ENCODE results near the gene UGCG. TPM values are rescaled to one million over a fixed set of nuclear protein-coding genes. Genes with fewer than 3 reads are reported as not detected.
A peak's percentile ranks its signal among the peaks of the same experiment; 100 is the strongest.
"Not testable (repeated sequence)": the region's sequence is repeated elsewhere in the genome, so short reads cannot be mapped to it uniquely, and the experiment has no call there.

The UGCG gene
- total and polyA plus RNA-seq, 8 donors: 9.4 to 29.9 (median 13.7) TPM

- Histone ChIP-seq H3K4me3 (no peak overlapping the region), H3K27ac (peak overlapping the region in 1 of 4 donors; percentile 65), H3K36me3 (no peaks in the 10 kb centered on the region), H3K9me3 (no peaks in the 10 kb centered on the region), H3K27me3 (no peaks in the 10 kb centered on the region), H3K4me1 (peaks cover 0 to 37% (median 9%) of the 10 kb centered on the region in 3 donors)
- intact Hi-C loops (cut with DNase I): no loop called here
- no peak for TF ChIP-seq CTCF (IDR thresholded peaks at IDR 0.05)
- WGBS, 2 donors: 21 to 48% methylated on average over 3 of the region's 3 CpGs
- peak; percentile 35 to 67 (median 47) for ATAC-seq
- DNase-seq: no peak
- no peak for FAIRE-seq
Observed at GRCh38 chr9:111957856-111958631, 61.4 kb downstream of the UGCG start.

- Histone ChIP-seq H3K27me3 (no peaks in the 10 kb centered on the region), H3K27ac (peak overlapping the region in 1 of 4 donors; percentile 74), H3K9me3 (no peaks in the 10 kb centered on the region), H3K4me3 (no peak overlapping the region), H3K4me1 (peaks cover 0 to 38% (median 9%) of the 10 kb centered on the region in 3 donors), H3K36me3 (no peaks in the 10 kb centered on the region)
- intact Hi-C loops (cut with DNase I): no loop called here
- peak in 3 of 6 donors; percentile 39 to 44 (median 42) for DNase-seq
- no peak for TF ChIP-seq CTCF (IDR thresholded peaks at IDR 0.05)
- FAIRE-seq: no peak
- peak; percentile 49 to 69 (median 62) for ATAC-seq
- 67 to 69% methylated on average over 7 of the region's 7 CpGs for WGBS, 2 donors
Observed at GRCh38 chr9:111959468-111960359, 63.1 kb downstream of the UGCG start.

GRCh38 chr9:111960485-111960884, 63.9 kb downstream of the UGCG start:
- H3K36me3 ChIP-seq; ATAC-seq; H3K4me3 ChIP-seq; H3K27me3 ChIP-seq; H3K9me3 ChIP-seq; intact Hi-C loops (cut with DNase I); DNase-seq; FAIRE-seq: not testable (repeated sequence)
- Histone ChIP-seq H3K27ac (peak overlapping the region in 1 of 4 donors; percentile 74), H3K4me1 (peaks cover 0 to 44% (median 9%) of the 10 kb centered on the region in 3 donors)
- WGBS, 2 donors: 78 to 80% methylated on average over 4 of the region's 4 CpGs

- FAIRE-seq (no peak), DNase-seq (no peak), ATAC-seq (peak in 3 of 4 donors; percentile 30 to 38 (median 37))
- TF ChIP-seq CTCF (IDR thresholded peaks at IDR 0.05): no peak
- intact Hi-C loops (cut with DNase I): no loop called here
- Histone ChIP-seq H3K4me3 (no peak overlapping the region), H3K9me3 (no peaks in the 10 kb centered on the region), H3K27ac (peak overlapping the region in 1 of 4 donors; percentile 74), H3K27me3 (no peaks in the 10 kb centered on the region), H3K36me3 (no peaks in the 10 kb centered on the region), H3K4me1 (peaks cover 0 to 44% (median 9%) of the 10 kb centered on the region in 3 donors)
- 26 to 39% methylated on average over 2 of the region's 2 CpGs for WGBS, 2 donors
Observed at GRCh38 chr9:111961009-111961408, 64.4 kb downstream of the UGCG start.

GRCh38 chr9:111961575-111961974, 65.0 kb downstream of the UGCG start:
- Histone ChIP-seq H3K9me3 (no peaks in the 10 kb centered on the region), H3K27ac (peak overlapping the region in 2 of 4 donors; percentile 61 to 74), H3K4me3 (no peak overlapping the region), H3K4me1 (peaks cover 0 to 44% (median 9%) of the 10 kb centered on the region in 3 donors), H3K36me3 (no peaks in the 10 kb centered on the region), H3K27me3 (no peaks in the 10 kb centered on the region)
- no peak for TF ChIP-seq CTCF (IDR thresholded peaks at IDR 0.05)
- ATAC-seq (peak; percentile 54 to 76 (median 64)), DNase-seq (peak in 4 of 6 donors; percentile 51 to 70 (median 56)), FAIRE-seq (no peak)
- intact Hi-C loops (cut with DNase I): no loop called here
- WGBS, 2 donors: 24 to 27% methylated on average over 5 of the region's 5 CpGs
